Karpas-422 (cell line): ENCODE results near the gene ST6GALNAC6. TPM values are rescaled to one million over a fixed set of nuclear protein-coding genes. Genes with fewer than 3 reads are reported as not detected.
"Not testable (repeated sequence)": the region's sequence is repeated elsewhere in the genome, so short reads cannot be mapped to it uniquely, and the experiment has no call there.

Source experiments
- DNase-seq: peaks from one replicate; pipeline ENCODE4 v3.0.0-alpha.2; 2015
- H2AFZ ChIP-seq: fragments of 200-600 bp; sonication (generic); 2 replicates; pipeline ENCODE4 v1.6.1; 2014; ENCODE audit warnings: antibody characterized with exemption, low read length, mixed read lengths
- H3K27ac ChIP-seq: fragments of 200-600 bp; sonication (generic); 2 replicates; pipeline ENCODE4 v1.5.1; 2014; ENCODE audit warnings: mild to moderate bottlenecking, low read length, moderate library complexity
- H3K27me3 ChIP-seq: fragments of 200-600 bp; sonication (generic); 2 replicates; pipeline ENCODE4 v1.6.1; 2014; ENCODE audit warnings: low read length, mixed read lengths
- H3K36me3 ChIP-seq: fragments of 200-600 bp; sonication (generic); 2 replicates; pipeline ENCODE4 v1.6.1; 2014; ENCODE audit warnings: low read length, mixed read lengths; ENCODE audit not compliant: insufficient read depth
- H3K4me1 ChIP-seq: fragments of 200-600 bp; sonication (generic); 2 replicates; pipeline ENCODE4 v1.6.1; 2014; ENCODE audit warnings: mild to moderate bottlenecking, low read length, mixed read lengths
- H3K4me2 ChIP-seq: fragments of 200-600 bp; sonication (generic); 2 replicates; pipeline ENCODE4 v1.6.1; 2014; ENCODE audit warnings: low read length, low read depth, mild to moderate bottlenecking; ENCODE audit not compliant: poor library complexity, severe bottlenecking
- H3K4me3 ChIP-seq: fragments of 200-600 bp; sonication (generic); 2 replicates; pipeline ENCODE4 v1.5.1; 2014; ENCODE audit warnings: mild to moderate bottlenecking, antibody characterized with exemption, low read length, mixed read lengths
- H3K79me2 ChIP-seq: fragments of 200-600 bp; sonication (generic); 2 replicates; pipeline ENCODE4 v1.6.1; 2014; ENCODE audit warnings: mild to moderate bottlenecking, low read length, mixed read lengths
- H3K9ac ChIP-seq: fragments of 200-600 bp; sonication (generic); 2 replicates; pipeline ENCODE4 v1.6.0; 2014; ENCODE audit warnings: low read length
- H3K9me2 ChIP-seq: fragments of 200-600 bp; sonication (generic), shearing (Covaris generic); replicated peaks from 2 replicates; pipeline ENCODE4 v1.6.0; 2014; ENCODE audit warnings: mild to moderate bottlenecking, low read length, moderate library complexity; ENCODE audit not compliant: insufficient read depth
- H3K9me3 ChIP-seq: fragments of 300-700, 200-600 bp; sonication (generic); 2 replicates; pipeline ENCODE4 v1.6.1; 2014; ENCODE audit warnings: low read length, mixed read lengths
- H4K20me1 ChIP-seq: fragments of 200-600 bp; sonication (generic); 2 replicates; pipeline ENCODE4 v1.6.1; 2014; ENCODE audit warnings: mild to moderate bottlenecking, antibody characterized with exemption, low read length, low read depth; ENCODE audit not compliant: insufficient read depth
- total RNA-seq: library from RNA; depleted of rRNA; stranded (reverse); fragments of >200 nt; shearing (Covaris generic); gene quantifications from 2 replicates; pipeline ENCODE4 v1.2.3, GENCODE V29; 2014; ENCODE audit warnings: low replicate concordance

Gene ST6GALNAC6
- total RNA-seq, 1 experiment from 2014 or later = 21.7 TPM

DNA sequence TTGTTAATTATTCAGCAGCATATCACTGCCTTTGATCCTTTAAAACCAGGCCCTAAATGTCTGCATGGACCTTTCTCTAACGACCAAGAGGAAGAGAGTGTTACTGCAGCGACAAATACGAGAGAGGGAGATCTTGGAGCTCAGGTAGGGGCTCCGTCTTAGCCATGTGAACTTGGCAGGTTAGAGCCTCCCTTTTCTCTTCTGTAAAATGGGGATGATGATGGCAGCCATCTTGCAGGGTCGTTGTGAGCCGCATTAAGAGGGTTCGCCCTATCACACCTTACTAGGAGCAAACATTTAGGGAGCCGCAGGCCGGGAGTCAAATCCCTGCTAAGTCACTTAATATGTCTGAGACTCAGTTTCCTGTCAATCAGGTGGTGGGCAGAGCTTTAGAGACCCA, 46.6 kb downstream of the ST6GALNAC6 start:
- Histone ChIP-seq H3K4me2 (no peak overlapping the region), H3K4me1 (no peaks in the 10 kb centered on the region), H3K4me3 (no peak overlapping the region), H3K27me3 (no peaks in the 10 kb centered on the region; the same call in 1 of the 2 replicates), H4K20me1 (no peaks in the 10 kb centered on the region), H3K27ac (no peak overlapping the region), H3K9ac (no peak overlapping the region), H3K9me2 (no peaks in the 10 kb centered on the region), H3K9me3 (peaks cover 9% of the 10 kb centered on the region), H3K79me2 (no peaks in the 10 kb centered on the region), H3K36me3 (peaks cover 3% of the 10 kb centered on the region; the same call in 1 of the 2 replicates), H2AFZ (no peak overlapping the region)
- no peak for DNase-seq

DNA sequence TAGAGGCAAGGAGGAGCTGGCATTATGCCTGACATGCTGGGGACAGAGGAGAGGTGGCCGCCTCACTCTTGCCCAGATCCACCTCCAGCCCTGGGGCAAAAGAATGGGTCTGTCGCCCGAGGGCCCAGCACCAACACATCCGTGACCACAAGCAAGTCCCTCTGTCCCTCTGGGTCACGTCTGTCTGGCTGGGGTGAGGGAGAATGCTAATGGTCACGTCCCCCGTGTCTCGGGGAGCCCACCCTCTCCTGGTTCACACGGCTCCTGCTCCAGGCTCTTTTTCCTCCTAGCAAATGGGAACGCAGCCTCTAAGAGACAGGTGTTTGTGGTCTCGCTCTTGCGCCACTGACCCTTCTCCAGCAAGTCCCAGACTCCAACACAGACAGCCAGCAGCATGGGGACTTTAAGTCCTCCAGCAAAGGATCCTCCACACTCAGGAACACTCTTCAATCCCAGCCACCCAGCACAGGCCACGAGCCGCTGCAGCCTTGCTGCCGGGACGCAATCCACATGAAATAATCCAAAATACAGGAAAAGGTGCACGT, 49.0 kb downstream of the ST6GALNAC6 start:
- no peak for DNase-seq
- Histone ChIP-seq H3K9ac (no peak overlapping the region), H3K4me3 (no peak overlapping the region), H3K4me1 (no peaks in the 10 kb centered on the region), H3K9me2 (no peaks in the 10 kb centered on the region), H4K20me1 (no peaks in the 10 kb centered on the region), H3K4me2 (no peak overlapping the region), H2AFZ (no peak overlapping the region), H3K27ac (no peak overlapping the region), H3K27me3 (no peaks in the 10 kb centered on the region; the same call in 1 of the 2 replicates), H3K79me2 (no peaks in the 10 kb centered on the region), H3K36me3 (peaks cover 3% of the 10 kb centered on the region; the same call in 1 of the 2 replicates), H3K9me3 (peaks cover 9% of the 10 kb centered on the region)

DNA sequence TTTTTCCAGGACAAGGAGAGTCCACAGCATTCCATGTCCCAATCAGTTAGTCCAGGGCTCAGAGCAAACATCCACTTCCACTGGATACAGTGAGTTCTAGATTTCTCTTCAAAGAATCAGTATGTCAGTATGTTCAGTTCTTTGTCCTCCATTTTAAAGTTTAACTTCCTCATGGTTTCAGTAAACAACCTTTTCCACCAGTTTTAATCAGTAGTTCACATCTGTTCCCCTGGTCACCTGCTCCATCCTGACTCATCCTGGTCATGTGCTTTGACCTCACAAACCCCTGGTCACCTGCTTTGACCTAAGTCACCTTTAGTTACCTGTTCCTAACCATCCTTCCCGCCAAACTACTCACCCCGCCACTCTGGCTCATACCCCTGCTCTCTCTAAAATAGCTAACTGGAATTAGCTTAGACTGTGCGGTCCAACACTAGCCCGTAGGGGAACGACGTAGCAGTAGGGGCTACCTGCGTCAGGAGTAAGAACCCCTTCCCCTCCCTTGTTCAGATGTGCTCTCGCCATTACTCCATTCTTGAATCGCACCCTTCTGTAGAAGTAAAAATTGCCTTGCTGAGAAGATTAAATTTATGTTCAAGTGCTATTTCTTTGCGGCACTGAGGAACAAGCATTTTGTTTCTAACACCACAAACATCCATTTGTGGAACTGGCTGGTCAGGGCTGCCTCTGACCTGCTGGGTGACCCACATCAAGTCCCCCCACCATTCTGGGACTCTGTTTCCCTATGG, 50.5 kb downstream of the ST6GALNAC6 start:
- Histone ChIP-seq H2AFZ (no peak overlapping the region), H3K79me2 (no peaks in the 10 kb centered on the region), H3K4me2 (no peak overlapping the region)

DNA sequence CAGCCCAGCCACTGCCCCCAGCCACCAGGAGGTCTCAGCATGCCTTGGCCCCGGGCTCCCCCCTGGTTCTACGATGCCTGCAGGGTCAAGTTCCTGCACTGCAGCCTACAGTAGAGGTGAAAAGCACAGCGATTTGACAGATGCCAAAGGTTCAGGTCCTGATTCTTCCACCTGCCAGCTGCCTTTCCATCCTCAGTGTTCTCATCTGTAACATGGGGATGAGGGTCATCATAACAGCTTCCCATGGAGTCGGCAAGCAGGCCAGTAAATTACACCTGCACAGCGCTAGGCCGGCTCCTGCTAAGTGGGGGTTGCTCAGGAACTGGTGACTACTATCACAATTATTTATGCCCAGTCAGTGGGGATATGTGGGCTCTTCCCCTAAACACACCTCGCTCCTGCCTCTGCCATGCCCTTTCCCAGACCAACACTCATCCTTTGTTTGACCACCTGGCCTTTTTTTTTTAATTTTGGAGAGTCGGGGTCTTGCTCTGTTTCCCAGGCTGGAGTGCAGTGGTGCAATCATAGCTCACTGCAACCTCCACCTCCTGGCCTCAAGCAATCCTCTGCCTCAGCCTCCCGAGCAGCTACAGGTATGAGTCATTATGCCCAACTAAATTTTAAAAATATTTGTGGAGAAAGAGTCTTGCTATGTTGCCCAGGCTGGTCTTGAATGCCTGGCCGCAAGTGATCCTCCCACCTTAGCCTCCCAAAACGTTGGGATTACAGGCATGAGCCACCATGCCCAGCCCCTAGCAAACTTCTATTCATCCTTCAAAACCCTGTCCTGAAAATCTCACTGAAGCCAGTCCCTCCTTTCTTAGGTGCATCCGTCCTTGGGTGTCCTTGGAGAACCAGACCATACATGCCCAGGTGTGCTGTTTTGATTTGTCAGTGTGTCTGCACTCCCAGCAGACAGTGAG, 51.3 kb downstream of the ST6GALNAC6 start:
- Histone ChIP-seq H3K27ac (no peak overlapping the region), H3K36me3 (peaks cover 3% of the 10 kb centered on the region; the same call in 1 of the 2 replicates), H3K4me2 (no peak overlapping the region), H3K79me2 (no peaks in the 10 kb centered on the region), H3K9me3 (peaks cover 9% of the 10 kb centered on the region), H3K27me3 (no peaks in the 10 kb centered on the region; the same call in 1 of the 2 replicates), H3K4me1 (no peaks in the 10 kb centered on the region), H3K4me3 (no peak overlapping the region), H3K9ac (no peak overlapping the region), H4K20me1 (no peaks in the 10 kb centered on the region), H2AFZ (no peak overlapping the region), H3K9me2 (no peaks in the 10 kb centered on the region)
- DNase-seq = no peak

More for the DNA sequence above, 50.5 kb downstream of the ST6GALNAC6 start:
- peaks cover 9% of the 10 kb centered on the region for H3K9me3 ChIP-seq
- no peak for DNase-seq
- H3K9me2 ChIP-seq = no peaks in the 10 kb centered on the region
- no peak overlapping the region for H3K9ac ChIP-seq
- peaks cover 3% of the 10 kb centered on the region; the same call in 1 of the 2 replicates for H3K36me3 ChIP-seq
- H3K27ac ChIP-seq = no peak overlapping the region
- no peak overlapping the region for H3K4me3 ChIP-seq
- no peaks in the 10 kb centered on the region; the same call in 1 of the 2 replicates for H3K27me3 ChIP-seq
- H3K4me1 ChIP-seq = no peaks in the 10 kb centered on the region
- no peaks in the 10 kb centered on the region for H4K20me1 ChIP-seq

DNA sequence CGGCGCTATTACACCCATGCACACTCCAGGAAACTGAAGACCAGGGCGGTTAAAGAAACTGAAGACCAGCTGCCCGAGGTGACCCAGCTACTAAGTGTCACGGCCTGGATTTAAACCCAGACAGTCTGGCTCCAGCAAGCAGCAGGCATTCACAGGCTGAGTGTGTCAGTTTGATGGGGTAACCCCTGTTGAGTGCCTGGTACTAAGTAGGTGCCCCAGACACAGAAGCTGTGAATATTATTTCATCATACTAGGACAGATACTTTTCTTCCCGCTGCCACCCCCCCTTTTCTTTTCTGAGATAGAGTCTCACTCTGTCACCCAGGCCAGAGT, 52.3 kb downstream of the ST6GALNAC6 start:
- Histone ChIP-seq H2AFZ (no peak overlapping the region), H3K27ac (no peak overlapping the region), H3K9me3 (peaks cover 9% of the 10 kb centered on the region), H3K36me3 (peaks cover 3% of the 10 kb centered on the region; the same call in 1 of the 2 replicates), H3K4me3 (no peak overlapping the region), H3K9ac (no peak overlapping the region), H3K79me2 (no peaks in the 10 kb centered on the region), H3K9me2 (no peaks in the 10 kb centered on the region), H3K4me2 (no peak overlapping the region), H3K27me3 (no peaks in the 10 kb centered on the region; the same call in 1 of the 2 replicates), H3K4me1 (no peaks in the 10 kb centered on the region), H4K20me1 (no peaks in the 10 kb centered on the region)
- no peak for DNase-seq

DNA sequence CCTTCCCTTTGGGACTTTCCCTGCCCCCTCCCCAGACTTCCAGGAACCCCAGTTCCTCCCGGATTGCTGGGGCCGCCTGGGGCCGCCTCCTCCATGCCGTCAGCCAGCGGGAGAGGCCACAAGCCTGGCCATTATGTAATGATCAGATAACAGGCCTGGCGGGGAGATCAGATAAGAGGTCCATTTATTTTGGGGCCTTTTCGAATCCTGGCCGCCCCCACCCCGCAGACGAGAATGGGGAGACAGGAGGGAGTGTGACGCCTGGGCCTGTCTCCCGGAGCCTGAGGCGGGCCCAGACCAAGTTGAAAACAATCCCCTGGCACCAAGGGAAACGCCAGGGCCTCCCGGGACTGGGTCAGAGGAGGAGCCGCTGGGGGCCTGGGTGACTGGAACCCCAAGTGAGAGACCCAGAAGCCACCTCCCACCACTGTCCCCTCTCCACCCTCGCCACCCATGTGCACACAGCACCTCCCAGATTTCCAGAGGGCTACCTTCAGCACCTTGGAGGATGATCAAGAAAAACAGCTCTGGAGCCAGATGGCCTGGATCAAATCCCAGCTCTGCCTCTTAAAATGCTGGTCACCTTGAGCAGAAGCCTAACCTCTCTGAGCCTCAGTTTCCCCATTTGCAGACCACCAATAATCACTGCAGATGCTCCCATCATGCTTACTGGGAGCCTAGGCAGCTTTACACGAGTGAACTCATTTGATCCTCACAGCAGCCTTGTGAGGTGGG, 52.8 kb downstream of the ST6GALNAC6 start:
- Histone ChIP-seq H3K4me3 (no peak overlapping the region), H3K79me2 (no peaks in the 10 kb centered on the region), H3K4me1 (no peaks in the 10 kb centered on the region), H4K20me1 (no peaks in the 10 kb centered on the region), H2AFZ (no peak overlapping the region), H3K36me3 (peaks cover 3% of the 10 kb centered on the region; the same call in 1 of the 2 replicates), H3K9me2 (no peaks in the 10 kb centered on the region), H3K27ac (no peak overlapping the region), H3K9ac (no peak overlapping the region), H3K27me3 (no peaks in the 10 kb centered on the region; the same call in 1 of the 2 replicates), H3K9me3 (peaks cover 9% of the 10 kb centered on the region), H3K4me2 (no peak overlapping the region)
- DNase-seq = no peak

DNA sequence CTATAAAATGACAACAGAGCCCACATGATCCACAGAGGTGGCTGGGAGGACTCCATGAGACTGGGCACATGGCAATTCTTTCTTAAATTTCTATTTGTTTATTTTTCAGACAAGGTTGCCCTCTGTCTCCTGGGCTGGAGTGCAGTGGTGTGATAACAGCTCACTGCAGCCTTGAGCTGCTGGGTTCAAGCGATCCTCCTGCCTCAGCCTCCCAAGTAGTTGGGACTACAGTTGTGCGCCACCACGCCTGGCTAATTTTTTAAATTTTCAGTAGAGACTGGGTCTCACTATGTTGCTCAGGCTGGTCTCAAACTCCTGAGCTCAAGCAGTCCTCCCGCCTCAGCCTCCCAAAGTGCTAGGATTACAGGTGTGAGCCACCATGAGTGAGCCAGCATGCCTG, 53.8 kb downstream of the ST6GALNAC6 start:
- H3K9ac ChIP-seq, H3K4me2 ChIP-seq, H3K9me2 ChIP-seq, H3K4me3 ChIP-seq, H3K9me3 ChIP-seq, H3K79me2 ChIP-seq, H3K27me3 ChIP-seq, H3K27ac ChIP-seq, H3K36me3 ChIP-seq, H2AFZ ChIP-seq, H3K4me1 ChIP-seq, H4K20me1 ChIP-seq, DNase-seq: not testable (repeated sequence)
